Esophagus muscularis mucosa (tissue), 4 donors: Measurements from ENCODE around the gene ATF4. TPM values are rescaled to one million over a fixed set of nuclear protein-coding genes. Genes with fewer than 3 reads are reported as not detected.
A peak's percentile ranks its signal among the peaks of the same experiment; 100 is the strongest.

ENCODE experiments used
- DNase-seq: peaks from one replicate; pipeline ENCODE4 v3.0.0-alpha.2; 2017; ENCODE audit errors: extremely low spot score
- H3K27ac ChIP-seq, 4 donors: fragments of 200-600 bp; sonication (generic); replicated peaks in 1 of 4; 1 replicate in 3 of 4; 2 replicates in 1 of 4; pipeline ENCODE4 v1.5.1; 2016 to 2019; ENCODE audit warnings: mild to moderate bottlenecking in 1 of 4
- H3K27me3 ChIP-seq, 4 donors: fragments of 200-600 bp; sonication (generic); one replicate each; pipeline versions ENCODE4 v1.5.1 to v1.6.0; 2016 to 2019
- H3K36me3 ChIP-seq, 4 donors: fragments of 200-600 bp; sonication (generic); one replicate each; pipeline ENCODE4 v1.5.1; 2016 to 2019
- H3K4me1 ChIP-seq, 4 donors: fragments of 200-600 bp; sonication (generic); one replicate each; pipeline ENCODE4 v1.5.1; 2016 to 2019
- H3K4me3 ChIP-seq, 4 donors: fragments of 200-600 bp; sonication (generic); 1 replicate in 2 of 4; 2 replicates in 2 of 4; pipeline ENCODE4 v1.5.1; 2016 to 2019; ENCODE audit warnings: mild to moderate bottlenecking in 4 of 4, moderate library complexity in 1 of 4
- H3K9me3 ChIP-seq, 4 donors: fragments of 200-600 bp; sonication (generic); 1 replicate in 3 of 4; 2 replicates in 1 of 4; pipeline ENCODE4 v1.5.1; 2016 to 2019
- EP300 ChIP-seq: sonication (generic); formaldehyde crosslinking; IDR thresholded peaks from one replicate; pipeline ENCODE4 v1.6.1; 2017; ENCODE audit warnings: antibody characterized with exemption
- POLR2A ChIP-seq: fragments of 450-650 bp; IDR thresholded peaks from one replicate; pipeline ENCODE4 v1.6.1; 2017; ENCODE audit warnings: antibody characterized with exemption, moderate library complexity, mild to moderate bottlenecking, low read depth
- POLR2AphosphoS5 ChIP-seq, 2 donors: sonication (generic); formaldehyde crosslinking; IDR thresholded peaks; one replicate each; pipeline ENCODE4 v1.6.1; 2017; ENCODE audit warnings: antibody characterized with exemption in 2 of 2
- WGBS: methylation state at CpG from one replicate; pipeline ENCODE4 v1.1.5; 2018; 5-methylcytosine and 5-hydroxymethylcytosine counted together
- intact Hi-C: fragments of 100-400 bp; cut with DNase I; formaldehyde crosslinking; loops from one replicate; pipeline ENCODE4 v1.15.1; 2023
- total RNA-seq, 4 donors: library from RNA; depleted of rRNA; stranded (reverse); fragments of >200 nt; gene quantifications; one replicate each; pipeline versions ENCODE4 v1.1.0 to v1.2.1, GENCODE V29; 2016
- TF ChIP-seq, protein P1 (sequence below), 3 experiments: fragments of 200-600 bp in 2 of 3; fragments of 450-650 bp in 1 of 3; sonication (generic) in 2 of 3; IDR thresholded peaks; one replicate each; pipeline ENCODE4 v1.5.1; 2017 to 2019; ENCODE audit warnings: antibody characterized with exemption in 3 of 3, mild to moderate bottlenecking in 2 of 3, moderate library complexity in 1 of 3

Gene ATF4
- total RNA-seq, 4 donors from 2014 or later, result 516 to 895 (median 721) TPM

DNA sequence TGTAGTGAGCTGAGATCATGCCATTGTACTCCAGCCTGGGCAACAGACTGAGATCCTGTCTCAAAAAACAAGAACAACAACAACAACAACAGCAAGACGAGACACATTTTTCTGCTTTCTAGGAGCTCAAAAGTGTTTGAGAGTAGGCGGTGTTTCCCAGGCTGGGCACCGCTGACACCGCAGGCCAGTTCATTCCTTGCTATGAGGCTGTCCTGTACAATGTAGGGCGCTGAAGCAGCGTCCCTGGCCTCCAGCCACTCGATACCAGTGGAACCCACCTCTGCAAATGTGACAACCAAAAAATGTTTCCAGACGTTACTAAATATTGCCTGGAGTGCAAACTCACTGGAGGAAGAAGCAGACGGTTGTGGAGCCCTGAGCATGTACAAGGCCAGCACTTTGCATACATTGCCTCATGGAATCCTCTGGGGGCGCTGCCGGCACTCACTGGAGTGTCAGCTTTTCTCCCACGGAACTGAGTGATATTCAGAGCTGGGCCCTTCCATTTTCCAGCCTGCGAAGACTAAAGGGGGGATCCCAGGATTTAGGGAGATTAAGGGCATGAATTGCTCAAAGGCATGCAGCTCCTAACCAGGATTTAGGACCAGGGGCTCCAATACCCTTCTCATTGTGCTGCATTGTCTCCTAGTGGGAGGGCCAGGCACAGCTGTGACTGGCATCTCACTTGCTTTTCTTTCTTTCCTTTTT, 24.1 kb upstream of the ATF4 start:
- intact Hi-C loops, result no loop called here
- DNase-seq, result no peak
- H3K27ac ChIP-seq, result peak overlapping the region; percentile 29 to 42 (median 39)

GRCh38 chr22:39497429-39497828, 22.9 kb upstream of the ATF4 start:
- H3K27ac ChIP-seq, result peak overlapping the region in 1 of 4 donors; percentile 27
- no peaks in the 10 kb centered on the region for H3K36me3 ChIP-seq
- 89% methylated on average over 8 of the region's 8 CpGs for whole genome bisulfite sequencing
- intact Hi-C loops, result no loop called here
- no peaks in the 10 kb centered on the region for H3K9me3 ChIP-seq
- no peak for DNase-seq
- TF ChIP-seq EP300 (no peak), POLR2A (no peak), POLR2AphosphoS5 (IDR thresholded peaks at IDR 0.05) (no peak)
- TF ChIP-seq, protein P1, sequence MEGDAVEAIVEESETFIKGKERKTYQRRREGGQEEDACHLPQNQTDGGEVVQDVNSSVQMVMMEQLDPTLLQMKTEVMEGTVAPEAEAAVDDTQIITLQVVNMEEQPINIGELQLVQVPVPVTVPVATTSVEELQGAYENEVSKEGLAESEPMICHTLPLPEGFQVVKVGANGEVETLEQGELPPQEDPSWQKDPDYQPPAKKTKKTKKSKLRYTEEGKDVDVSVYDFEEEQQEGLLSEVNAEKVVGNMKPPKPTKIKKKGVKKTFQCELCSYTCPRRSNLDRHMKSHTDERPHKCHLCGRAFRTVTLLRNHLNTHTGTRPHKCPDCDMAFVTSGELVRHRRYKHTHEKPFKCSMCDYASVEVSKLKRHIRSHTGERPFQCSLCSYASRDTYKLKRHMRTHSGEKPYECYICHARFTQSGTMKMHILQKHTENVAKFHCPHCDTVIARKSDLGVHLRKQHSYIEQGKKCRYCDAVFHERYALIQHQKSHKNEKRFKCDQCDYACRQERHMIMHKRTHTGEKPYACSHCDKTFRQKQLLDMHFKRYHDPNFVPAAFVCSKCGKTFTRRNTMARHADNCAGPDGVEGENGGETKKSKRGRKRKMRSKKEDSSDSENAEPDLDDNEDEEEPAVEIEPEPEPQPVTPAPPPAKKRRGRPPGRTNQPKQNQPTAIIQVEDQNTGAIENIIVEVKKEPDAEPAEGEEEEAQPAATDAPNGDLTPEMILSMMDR (IDR thresholded peaks at IDR 0.05), result no peak
- no peak overlapping the region for H3K4me3 ChIP-seq
- H3K4me1 ChIP-seq, result peaks cover 28 to 46% (median 35%) of the 10 kb centered on the region in 4 donors
- no peaks in the 10 kb centered on the region for H3K27me3 ChIP-seq

More for the DNA sequence above, 24.1 kb upstream of the ATF4 start:
- WGBS, result 44% methylated on average over 13 of the region's 13 CpGs
- H3K36me3 ChIP-seq, result no peaks in the 10 kb centered on the region
- peaks cover 0 to 5% (median 0%) of the 10 kb centered on the region in 4 donors for H3K27me3 ChIP-seq
- no peaks in the 10 kb centered on the region for H3K9me3 ChIP-seq
- TF ChIP-seq POLR2AphosphoS5 (IDR thresholded peaks at IDR 0.05) (peak in 1 of 2 donors; percentile 39), EP300 (no peak)
- TF ChIP-seq, protein P1 (IDR thresholded peaks at IDR 0.05), result peak; percentile 60 to 87 (median 64)
- peaks cover 22 to 40% (median 28%) of the 10 kb centered on the region in 4 donors for H3K4me1 ChIP-seq
- H3K4me3 ChIP-seq, result no peak overlapping the region

DNA sequence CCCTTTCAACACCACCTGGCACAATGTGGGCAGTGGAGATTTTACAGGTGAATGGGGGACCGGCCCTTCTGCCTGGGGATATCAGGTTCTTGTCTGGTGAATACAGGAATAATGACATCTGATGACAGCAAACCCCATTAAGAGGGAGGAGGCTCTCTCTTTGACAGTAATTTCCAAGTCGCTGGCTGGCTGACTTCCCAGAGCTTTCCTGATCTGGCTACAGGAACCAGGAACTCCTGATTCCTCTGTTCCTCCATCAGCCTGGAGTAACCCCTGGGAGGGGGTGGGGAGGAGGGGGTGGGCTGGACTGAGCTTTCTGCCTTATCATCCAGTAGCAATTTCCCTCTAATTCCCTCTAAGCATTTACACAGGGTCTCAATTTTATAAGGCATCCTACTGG, 22.0 kb upstream of the ATF4 start:
- intact Hi-C loops, result no loop called here

DNA sequence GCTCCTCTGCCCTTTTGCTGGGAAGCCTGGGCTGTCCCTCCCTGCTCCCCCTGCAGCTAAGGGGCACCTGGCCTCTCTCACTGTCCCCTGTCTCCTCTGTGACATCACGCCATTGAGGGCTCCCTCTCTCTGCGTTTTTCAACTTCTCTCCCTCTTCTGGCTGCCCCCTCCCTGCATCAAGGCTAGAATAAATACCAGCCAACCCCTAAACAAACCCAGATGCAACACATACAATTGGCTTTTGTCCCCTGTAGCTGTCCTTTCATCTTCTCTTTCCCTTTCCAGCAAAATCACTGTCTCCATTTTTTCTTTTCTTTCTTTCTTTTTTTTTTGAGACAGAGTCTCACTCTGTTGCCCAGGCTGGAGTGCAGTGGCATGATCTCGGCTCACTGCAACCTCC, 21.6 kb upstream of the ATF4 start:
- no peak for DNase-seq
- 63% methylated on average over 3 of the region's 3 CpGs for WGBS
- peaks cover 37 to 58% (median 45%) of the 10 kb centered on the region in 4 donors for H3K4me1 ChIP-seq
- no peak for TF ChIP-seq EP300
- TF ChIP-seq POLR2AphosphoS5 (IDR thresholded peaks at IDR 0.05), result no peak
- TF ChIP-seq, protein P1 (IDR thresholded peaks at IDR 0.05), result no peak
- no peak for TF ChIP-seq POLR2A
- H3K27me3 ChIP-seq, result no peaks in the 10 kb centered on the region
- intact Hi-C loops, result no loop called here
- H3K9me3 ChIP-seq, result no peaks in the 10 kb centered on the region
- peaks cover 0 to 3% (median 0%) of the 10 kb centered on the region in 4 donors for H3K36me3 ChIP-seq
- no peak overlapping the region for H3K4me3 ChIP-seq
- H3K27ac ChIP-seq, result peak overlapping the region in 3 of 4 donors; percentile 2 to 57 (median 7)

More for the DNA sequence above, 22.0 kb upstream of the ATF4 start:
- DNase-seq, result no peak
- Histone ChIP-seq H3K9me3 (no peaks in the 10 kb centered on the region), H3K4me3 (no peak overlapping the region), H3K36me3 (no peaks in the 10 kb centered on the region), H3K4me1 (peaks cover 33 to 54% (median 43%) of the 10 kb centered on the region in 4 donors), H3K27ac (peak overlapping the region in 3 of 4 donors; percentile 2 to 57 (median 7)), H3K27me3 (no peaks in the 10 kb centered on the region)
- TF ChIP-seq POLR2AphosphoS5 (IDR thresholded peaks at IDR 0.05), result no peak
- no peak for TF ChIP-seq POLR2A
- TF ChIP-seq, protein P1 (IDR thresholded peaks at IDR 0.05), result no peak
- no peak for TF ChIP-seq EP300
- 44% methylated on average over 1 of the region's 2 CpGs for WGBS
